CMK (cell line): ENCODE results near the gene IPMK.

Experiments used
- DNase-seq: peaks from one replicate; pipeline ENCODE4 v3.0.0-alpha.2; 2010; ENCODE audit warnings: low read depth

The IPMK gene

DNA sequence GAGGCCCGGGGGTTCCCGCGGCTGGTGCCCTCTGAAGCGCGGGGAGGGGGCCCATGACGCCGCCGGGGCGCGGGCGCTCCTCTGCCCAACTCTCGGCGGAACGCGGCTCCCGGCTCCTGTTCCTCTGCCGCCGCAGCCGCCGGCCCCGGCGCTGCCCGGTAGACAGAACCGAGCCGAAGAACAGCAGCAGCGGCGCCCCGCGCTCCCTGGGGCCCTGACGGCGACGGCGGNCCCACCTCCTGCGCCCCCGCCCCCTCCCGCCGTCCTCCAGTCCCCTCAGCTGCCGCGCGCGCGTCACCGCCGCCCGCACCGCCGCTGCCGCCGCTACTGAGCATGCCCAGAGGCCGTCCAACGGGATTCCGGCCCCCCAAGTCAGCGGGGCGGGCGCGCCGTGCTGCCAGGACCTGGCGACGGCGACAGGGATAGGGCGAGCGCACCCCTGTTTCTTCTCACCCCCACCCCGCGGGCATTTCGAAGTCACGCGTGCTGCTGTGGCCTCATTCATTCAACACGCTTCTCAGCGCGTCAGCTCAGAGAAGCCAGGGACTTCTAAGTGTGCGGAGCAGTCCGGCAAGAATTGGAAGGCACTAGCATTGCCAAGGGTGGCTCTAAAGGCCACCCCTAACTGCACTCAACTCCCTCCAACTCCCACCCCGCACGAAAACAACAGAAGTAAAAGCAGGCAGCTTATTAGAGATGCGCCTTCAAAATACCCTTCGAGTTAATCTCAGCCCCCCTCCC is at the start of gene IPMK:
IPMK (minus strand) TSS at position 182 of the 741 bp plus-strand sequence. CDS start 283 bp downstream, outside the sequence.
- DNase-seq: peak; percentile 73

GRCh38 chr10:58316874-58317273 is 49.2 kb upstream of the IPMK start:
- DNase-seq: no peak

- DNase-seq: no peak
These were observed 43.3 kb upstream of the IPMK start for GRCh38 chr10:58311026-58311425.

GRCh38 chr10:58307676-58308075 is 40.0 kb upstream of the IPMK start:
- DNase-seq: no peak

GRCh38 chr10:58305821-58306220 is 38.1 kb upstream of the IPMK start:
- DNase-seq: no peak

GRCh38 chr10:58304099-58304633 is 36.5 kb upstream of the IPMK start:
- no peak for DNase-seq

DNA sequence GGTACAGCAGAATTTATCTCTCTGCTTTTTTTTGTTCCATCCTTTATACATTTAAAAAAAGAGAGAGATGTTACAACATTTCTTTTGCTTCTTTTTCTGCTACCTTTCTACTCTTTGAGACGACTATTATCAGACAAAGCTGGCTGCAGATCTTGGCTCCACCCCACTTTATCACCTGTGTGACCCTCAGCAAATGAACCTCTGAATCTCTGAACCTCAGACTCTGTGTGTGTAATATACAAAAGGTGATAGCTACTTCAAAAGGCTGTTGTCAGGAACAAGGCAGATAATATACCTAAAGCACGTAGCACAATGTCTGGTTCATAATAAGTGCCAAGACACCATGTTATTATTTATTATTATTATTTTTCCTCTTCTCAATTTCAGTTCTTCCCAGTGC is 34.6 kb upstream of the IPMK start:
- no peak for DNase-seq

GRCh38 chr10:58300676-58301075 is 33.0 kb upstream of the IPMK start:
- DNase-seq: no peak

- DNase-seq: peak; percentile 27
These were observed 31.9 kb upstream of the IPMK start for GRCh38 chr10:58299580-58299979.

DNA sequence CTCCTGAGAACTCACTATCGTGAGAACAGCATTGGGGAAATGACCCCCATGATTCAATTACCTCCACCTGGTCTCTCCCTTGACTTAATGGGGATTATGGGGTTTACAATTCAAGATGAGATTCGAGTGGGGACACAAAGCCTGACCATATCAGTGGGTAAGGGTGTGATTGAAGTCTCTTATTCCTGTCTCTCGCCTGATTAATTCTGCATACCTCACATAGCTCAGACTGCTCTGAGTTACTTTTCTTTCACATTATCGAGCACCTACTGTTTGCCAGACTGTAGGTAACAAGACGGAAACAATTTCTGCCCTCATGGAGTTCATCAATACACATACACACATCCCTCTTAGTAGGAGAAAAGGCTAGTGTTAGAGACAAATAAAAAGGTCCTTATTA is 26.3 kb upstream of the IPMK start:
- no peak for DNase-seq

GRCh38 chr10:58291538-58292174 is 24.0 kb upstream of the IPMK start:
- DNase-seq: no peak

GRCh38 chr10:58282615-58283014 is 14.9 kb upstream of the IPMK start:
- DNase-seq: no peak

- DNase-seq: no peak
These were observed 13.5 kb upstream of the IPMK start for GRCh38 chr10:58281092-58281752.

DNA sequence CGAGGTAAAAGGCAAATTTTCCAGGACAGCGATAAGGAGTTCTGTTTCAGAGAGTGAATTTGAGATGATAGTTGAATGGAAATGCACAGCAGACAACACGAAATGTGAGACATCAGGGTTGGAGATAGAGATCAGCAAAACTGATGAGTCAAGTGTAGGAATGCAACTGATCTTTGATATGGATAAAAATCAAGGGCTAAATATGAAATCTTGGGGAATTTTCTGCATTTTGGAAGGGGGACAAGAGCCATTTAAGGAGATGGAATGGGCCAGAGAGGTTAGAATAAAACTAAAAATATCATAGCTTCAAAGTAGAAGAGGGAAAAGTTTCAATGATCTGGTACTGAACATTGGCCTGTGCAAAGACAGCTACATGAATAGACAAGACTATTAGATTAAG is 12.8 kb upstream of the IPMK start:
- no peak for DNase-seq

GRCh38 chr10:58278962-58279307 is 11.2 kb upstream of the IPMK start:
- no peak for DNase-seq

DNA sequence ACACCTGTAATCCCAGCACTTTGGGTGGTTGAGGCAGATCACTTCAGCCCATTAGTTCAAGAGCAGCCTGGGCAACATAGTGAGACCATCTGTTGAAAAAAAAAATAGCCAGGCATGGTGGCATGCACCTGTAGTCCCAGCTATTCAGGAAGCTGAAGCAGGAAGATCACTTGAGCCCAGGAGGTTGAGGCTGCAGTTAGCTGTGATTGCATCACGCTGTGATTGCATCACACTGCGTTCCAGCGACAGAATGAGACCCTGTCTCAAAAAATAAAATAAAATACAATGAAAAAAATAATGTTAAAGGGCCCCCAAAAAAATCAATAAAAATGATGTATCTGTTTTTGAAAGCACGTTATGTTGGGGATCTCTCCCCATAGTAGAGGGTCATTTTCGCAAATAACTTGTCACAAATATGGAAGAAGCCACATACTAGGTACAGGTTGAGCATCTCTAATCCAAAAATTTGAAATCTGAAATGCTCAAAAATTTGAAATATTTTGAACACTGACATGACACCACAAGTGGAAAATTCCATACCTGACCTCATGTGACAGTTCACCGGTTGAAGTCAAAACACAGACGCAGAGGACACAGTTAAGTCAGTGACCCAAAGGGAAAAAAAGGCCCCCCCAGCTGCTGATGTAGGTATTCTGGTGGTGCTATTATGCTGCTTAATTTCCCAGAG is 10.7 kb upstream of the IPMK start:
- no peak for DNase-seq

- DNase-seq: no peak
These were observed 8.2 kb upstream of the IPMK start for GRCh38 chr10:58275908-58276307.

DNA sequence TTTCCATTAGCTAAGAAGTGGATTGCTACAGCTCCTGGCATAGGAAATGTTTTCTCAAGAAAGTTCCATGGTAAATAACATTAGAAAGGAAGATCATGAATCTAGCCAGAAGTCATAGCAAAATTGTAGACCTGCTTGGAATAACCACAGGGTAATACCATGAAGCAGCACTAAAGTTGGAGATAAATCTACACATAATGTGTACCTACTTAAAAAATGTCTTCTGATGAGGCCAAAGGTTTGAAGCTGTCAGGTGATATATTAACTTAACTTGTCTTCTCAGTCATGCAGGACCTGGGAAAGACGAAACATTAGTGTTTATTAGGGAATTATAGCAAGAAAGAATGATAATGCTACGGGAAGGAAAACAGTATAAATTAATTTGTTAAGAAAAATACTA is 7.6 kb upstream of the IPMK start:
- DNase-seq: no peak

- DNase-seq: no peak
These were observed 2.1 kb upstream of the IPMK start for GRCh38 chr10:58269782-58270290.

- DNase-seq: peak; percentile 98
These were observed 1.5 kb upstream of the IPMK start, which contains the start of gene CISD1 for GRCh38 chr10:58268946-58269781. CISD1 (plus strand) TSS chr10:58269162; CDS start chr10:58269274, 112 bp downstream.

GRCh38 chr10:58268454-58268945 is 806 bp upstream of the IPMK start:
- no peak for DNase-seq
